NCI-H1092 (cell line): ENCODE measurements around the gene PCDHGA5.
"Not testable (repeated sequence)": the region's sequence is repeated elsewhere in the genome, so short reads cannot be mapped to it uniquely, and the experiment has no call there.

Experiments
- DNase-seq: peaks from one replicate; lab custom pipeline; 2025; lab: John Stamatoyannopoulos, UW

The PCDHGA5 gene

DNA sequence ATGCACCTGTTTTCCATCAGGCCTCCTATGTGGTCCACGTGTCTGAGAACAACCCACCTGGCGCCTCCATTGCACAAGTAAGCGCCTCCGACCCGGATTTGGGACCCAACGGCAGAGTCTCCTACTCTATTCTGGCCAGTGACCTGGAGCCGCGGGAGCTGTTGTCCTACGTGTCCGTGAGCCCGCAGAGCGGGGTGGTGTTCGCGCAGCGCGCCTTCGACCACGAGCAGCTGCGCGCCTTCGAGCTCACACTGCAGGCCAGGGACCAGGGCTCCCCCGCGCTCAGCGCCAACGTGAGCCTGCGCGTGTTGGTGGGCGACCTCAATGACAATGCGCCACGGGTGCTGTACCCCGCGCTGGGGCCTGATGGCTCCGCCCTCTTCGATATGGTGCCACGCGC is 12.4 kb upstream of the PCDHGA5 start:
- DNase-seq = no peak

DNA sequence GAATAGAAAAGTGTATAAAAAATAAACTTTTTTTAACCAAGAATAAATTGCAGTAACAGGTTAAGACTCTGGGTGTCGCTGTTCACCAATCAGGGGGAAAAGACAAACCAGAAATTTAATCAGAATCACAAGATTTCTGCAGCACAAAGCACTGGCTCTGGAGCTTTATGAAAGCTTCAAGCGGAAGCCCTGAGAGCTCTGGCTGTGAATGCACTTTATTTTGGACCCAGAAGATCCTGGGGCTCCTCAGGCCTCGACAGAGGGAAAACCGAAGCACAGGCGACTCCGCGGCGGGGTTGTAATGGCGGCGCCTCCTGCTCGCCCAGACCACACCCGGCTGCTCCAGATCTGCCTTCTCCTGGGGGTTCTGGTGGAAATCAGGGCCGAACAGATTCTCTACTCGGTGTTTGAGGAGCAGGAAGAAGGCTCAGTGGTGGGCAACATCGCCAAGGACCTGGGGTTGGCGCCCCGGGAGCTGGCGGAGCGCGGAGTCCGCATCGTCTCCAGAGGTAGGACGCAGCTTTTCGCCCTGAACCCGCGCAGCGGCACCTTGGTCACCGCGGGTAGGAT is 9.0 kb upstream of the PCDHGA5 start, which contains the start of gene PCDHGA4:
Gene PCDHGA4 (plus strand): TSS at position 122 of the 570 bp plus-strand sequence. CDS start 87 bp downstream, at position 209.
- DNase-seq = no peak

DNA sequence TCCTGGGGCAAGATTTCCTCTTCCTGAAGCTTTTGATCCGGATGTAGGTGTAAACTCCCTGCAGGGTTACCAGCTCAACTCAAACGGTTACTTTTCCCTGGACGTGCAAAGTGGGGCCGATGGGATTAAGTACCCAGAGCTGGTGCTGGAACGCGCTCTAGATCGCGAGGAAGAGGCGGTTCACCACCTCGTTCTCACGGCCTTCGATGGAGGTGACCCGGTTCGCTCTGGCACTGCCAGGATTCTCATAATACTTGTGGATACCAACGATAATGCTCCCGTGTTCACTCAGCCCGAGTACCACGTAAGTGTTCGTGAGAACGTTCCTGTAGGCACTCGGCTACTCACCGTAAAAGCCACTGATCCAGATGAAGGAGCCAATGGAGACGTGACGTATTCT is 8.3 kb upstream of the PCDHGA5 start:
- no peak for DNase-seq

DNA sequence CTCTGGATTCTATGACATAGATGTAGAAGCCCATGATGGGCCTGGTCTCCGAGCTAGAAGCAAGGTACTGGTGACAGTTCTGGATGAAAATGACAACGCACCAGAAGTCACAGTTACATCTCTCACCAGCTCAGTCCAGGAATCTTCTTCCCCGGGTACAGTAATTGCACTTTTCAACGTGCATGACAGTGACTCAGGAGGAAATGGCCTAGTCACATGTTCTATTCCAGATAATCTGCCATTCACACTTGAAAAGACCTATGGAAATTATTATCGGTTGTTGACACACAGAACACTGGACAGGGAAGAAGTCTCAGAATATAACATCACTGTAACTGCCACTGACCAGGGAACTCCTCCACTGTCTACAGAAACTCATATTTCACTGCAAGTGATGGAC is 7.8 kb upstream of the PCDHGA5 start:
- DNase-seq = no peak

DNA sequence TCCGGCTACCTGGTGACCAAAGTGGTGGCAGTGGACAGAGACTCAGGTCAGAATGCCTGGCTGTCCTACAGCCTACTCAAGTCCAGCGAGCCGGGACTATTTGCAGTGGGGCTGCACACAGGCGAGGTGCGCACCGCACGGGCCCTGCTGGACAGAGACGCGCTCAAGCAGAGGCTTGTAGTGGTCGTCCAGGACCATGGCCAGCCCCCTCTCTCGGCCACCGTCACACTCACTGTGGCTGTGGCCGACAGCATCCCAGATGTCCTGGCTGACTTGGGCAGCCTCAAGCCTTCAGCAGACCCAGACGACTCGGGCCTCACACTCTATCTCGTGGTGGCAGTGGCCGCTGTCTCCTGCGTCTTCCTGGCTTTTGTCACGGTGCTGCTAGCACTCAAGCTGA is 7.0 kb upstream of the PCDHGA5 start:
- no peak for DNase-seq

DNA sequence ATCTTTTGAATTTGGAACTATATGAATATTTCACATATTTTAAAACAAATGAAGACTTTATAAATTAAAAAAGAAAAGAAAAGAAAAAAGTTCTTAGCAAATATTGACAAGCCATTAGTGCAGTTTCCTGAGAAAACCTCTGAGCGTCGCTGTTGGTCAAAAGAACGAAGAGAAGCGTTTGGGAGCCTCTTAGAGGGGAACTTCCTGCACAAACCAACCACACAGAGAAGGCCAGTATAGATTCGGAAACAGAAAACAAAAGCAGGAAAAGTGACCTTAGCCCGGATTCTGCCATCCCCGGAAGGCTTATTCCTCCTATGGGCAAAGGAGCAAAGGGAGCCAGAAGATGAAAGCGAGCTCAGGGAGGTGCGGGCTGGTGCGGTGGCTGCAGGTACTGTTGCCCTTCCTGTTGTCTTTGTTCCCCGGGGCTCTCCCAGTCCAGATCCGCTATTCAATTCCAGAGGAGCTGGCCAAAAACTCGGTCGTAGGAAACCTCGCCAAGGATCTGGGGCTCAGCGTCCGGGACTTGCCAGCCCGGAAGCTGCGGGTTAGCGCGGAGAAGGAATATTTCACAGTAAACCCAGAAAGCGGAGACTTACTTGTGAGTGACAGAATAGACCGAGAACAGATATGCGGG is 4.1 kb upstream of the PCDHGA5 start, which contains the start of gene PCDHGB2:
Gene PCDHGB2 (plus strand): TSS at position 205 of the 637 bp plus-strand sequence. CDS start 142 bp downstream, at position 347.
- no peak for DNase-seq

DNA sequence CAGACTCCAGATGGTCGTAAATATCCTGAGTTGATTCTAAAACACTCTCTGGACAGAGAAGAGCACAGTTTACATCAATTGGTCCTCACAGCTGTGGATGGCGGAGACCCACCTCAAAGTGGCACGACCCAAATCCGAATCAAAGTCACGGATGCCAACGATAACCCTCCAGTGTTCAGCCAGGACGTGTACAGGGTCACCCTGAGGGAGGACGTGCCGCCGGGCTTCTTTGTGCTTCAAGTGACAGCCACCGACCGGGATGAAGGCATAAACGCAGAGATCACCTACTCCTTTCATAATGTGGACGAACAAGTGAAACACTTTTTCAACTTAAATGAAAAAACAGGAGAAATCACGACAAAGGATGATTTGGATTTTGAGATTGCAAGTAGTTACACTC is 3.3 kb upstream of the PCDHGA5 start:
- no peak for DNase-seq

DNA sequence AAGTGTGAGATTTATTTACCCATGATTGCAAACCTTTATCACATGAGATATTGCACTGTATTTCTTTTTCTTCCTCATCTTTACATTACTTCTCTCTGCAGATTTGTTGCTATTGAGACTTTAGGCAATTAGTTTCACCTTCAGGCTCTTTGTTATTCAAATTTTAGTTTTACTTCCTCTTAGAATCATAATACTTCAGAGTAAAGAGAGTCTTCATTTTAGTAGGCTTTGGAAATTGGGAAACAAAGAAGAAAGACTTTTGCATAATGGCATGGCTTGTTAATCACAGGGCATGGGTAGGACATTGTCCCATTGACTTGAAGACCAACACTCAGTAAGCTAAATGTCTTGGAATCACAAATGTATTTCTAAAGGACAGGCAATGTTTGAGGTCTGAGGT is 1.2 kb upstream of the PCDHGA5 start:
- no peak for DNase-seq

DNA sequence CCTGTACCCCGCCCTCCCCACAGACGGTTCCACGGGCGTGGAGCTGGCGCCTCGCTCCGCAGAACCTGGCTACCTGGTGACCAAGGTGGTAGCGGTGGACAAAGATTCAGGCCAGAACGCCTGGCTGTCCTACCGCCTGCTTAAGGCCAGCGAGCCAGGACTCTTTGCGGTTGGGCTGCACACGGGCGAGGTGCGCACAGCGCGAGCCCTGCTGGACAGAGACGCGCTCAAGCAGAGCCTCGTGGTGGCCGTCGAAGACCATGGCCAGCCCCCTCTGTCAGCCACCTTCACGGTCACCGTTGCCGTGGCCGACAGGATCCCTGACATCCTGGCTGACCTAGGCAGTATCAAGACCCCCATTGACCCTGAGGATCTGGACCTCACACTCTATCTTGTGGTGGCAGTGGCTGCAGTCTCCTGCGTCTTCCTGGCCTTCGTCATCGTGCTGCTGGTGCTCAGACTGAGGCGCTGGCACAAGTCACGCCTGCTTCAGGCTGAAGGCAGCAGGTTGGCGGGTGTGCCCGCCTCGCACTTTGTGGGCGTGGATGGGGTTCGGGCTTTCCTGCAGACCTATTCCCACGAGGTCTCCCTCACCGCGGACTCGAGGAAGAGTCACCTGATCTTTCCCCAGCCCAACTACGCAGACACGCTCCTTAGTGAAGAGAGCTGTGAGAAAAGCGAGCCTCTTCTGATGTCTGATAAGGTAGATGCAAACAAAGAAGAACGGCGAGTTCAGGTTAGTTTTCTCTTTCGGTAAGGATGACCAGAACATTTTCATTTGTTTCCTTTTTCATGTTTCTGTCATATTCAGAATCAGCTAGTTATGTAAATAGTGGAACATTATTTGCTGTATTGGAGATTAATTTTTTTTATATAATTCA is 2.3 kb downstream of the PCDHGA5 start:
- no peak for DNase-seq

DNA sequence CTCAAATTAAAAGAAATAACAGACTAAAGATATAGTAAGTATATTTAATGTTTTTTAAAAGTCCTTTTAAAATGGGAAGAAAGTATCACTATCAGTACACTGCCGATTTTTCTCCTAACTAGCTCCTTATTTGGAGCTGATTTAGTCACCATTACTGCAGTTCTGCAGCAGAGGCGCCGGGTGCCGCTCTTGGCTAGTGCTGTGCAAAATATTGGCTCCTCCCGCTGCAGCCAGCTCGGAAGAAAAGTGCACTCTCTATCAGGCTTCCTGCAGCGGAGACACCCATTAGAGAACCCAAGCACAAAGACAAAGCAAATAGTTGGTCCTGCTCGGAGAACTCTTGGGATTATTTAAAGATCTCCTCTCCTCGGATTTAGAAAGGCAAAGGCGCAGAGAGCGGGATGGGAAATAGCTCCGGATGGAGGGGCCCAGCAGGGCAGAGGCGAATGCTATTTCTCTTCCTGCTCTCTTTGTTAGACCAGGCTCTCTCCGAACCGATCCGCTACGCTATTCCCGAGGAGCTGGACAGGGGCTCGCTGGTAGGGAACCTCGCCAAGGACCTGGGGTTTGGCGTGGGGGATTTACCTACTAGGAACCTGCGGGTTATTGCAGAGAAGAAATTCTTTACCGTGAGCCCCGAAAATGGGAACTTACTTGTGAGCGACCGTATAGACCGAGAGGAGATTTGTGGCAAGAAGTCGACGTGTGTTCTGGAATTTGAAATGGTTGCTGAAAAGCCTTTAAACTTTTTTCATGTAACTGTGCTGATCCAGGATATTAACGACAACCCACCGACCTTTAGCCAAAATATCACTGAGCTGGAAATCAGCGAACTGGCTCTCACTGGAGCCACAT is 6.3 kb downstream of the PCDHGA5 start, which contains the start of gene PCDHGB3:
Gene PCDHGB3 (plus strand): TSS at position 249 of the 855 bp plus-strand sequence. CDS start 153 bp downstream, at position 402.
- no peak for DNase-seq

DNA sequence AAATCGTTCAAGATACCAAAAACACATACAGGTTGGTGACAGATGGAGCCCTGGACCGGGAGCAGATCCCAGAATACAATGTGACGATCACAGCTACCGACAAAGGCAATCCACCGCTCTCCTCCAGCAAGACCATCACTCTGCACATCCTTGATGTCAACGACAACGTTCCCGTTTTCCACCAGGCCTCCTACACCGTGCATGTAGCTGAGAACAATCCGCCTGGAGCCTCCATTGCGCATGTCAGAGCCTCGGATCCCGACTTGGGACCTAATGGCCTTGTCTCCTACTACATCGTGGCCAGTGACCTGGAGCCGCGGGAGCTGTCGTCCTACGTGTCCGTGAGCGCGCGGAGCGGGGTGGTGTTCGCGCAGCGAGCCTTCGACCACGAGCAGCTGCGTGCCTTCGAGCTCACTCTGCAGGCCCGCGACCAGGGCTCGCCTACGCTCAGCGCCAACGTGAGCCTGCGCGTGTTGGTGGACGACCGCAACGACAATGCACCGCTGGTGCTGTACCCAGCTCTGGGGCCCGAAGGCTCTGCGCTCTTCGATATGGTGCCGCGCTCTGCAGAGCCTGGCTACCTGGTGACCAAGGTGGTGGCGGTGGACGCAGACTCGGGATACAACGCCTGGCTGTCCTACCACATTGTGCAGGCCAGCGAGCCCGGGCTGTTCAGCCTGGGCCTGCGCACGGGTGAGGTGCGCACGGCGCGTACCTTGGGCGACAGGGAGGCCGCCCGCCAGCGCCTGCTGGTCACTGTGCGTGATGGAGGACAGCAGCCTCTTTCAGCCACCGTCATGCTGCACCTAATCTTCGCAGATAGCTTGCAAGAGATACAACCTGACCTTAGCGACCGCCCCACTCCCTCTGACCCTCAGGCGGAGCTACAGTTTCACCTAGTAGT is 7.9 kb downstream of the PCDHGA5 start:
- no peak for DNase-seq

DNA sequence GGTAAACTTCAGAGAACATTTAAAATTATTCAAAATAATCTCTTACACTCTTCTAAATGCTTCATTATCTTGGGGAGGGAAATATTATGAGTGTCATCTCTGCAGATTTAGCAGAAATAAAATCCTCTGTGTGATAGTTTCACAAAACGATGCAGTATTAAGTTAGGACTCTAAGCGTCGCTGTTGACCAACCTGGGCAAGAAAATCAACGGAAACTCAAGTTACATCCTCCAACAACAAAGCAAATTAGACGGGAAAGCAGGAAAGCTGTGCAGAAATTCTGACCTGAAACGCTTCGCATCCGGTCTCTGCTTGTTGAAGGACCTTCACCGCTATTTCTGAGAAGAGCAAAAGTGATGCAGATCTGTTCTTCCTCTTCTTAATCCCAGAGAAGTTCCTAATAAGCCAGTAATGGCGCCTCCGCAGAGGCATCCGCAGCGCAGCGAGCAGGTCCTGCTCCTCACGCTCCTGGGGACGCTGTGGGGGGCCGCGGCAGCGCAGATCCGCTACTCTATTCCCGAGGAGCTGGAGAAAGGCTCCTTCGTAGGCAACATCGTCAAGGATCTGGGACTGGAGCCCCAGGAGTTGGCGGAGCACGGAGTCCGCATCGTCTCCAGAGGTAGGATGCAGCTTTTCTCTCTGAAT is 9.8 kb downstream of the PCDHGA5 start, which contains the start of gene PCDHGA6:
Gene PCDHGA6 (plus strand): TSS at position 219 of the 645 bp plus-strand sequence. CDS start 193 bp downstream, at position 412.
- no peak for DNase-seq

DNA sequence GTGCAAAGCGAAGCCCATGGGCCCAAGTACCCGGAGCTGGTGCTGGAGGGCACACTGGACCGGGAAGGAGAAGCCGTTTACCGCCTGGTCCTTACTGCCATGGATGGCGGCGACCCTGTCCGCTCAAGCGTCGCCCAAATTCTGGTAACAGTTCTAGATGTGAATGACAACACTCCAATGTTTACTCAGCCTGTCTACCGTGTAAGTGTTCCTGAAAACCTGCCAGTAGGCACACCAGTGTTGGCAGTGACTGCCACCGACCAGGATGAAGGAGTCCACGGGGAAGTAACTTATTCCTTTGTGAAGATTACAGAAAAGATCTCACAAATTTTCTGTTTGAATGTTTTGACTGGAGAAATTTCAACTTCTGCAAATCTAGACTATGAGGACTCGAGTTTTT is 10.7 kb downstream of the PCDHGA5 start:
- DNase-seq = no peak

DNA sequence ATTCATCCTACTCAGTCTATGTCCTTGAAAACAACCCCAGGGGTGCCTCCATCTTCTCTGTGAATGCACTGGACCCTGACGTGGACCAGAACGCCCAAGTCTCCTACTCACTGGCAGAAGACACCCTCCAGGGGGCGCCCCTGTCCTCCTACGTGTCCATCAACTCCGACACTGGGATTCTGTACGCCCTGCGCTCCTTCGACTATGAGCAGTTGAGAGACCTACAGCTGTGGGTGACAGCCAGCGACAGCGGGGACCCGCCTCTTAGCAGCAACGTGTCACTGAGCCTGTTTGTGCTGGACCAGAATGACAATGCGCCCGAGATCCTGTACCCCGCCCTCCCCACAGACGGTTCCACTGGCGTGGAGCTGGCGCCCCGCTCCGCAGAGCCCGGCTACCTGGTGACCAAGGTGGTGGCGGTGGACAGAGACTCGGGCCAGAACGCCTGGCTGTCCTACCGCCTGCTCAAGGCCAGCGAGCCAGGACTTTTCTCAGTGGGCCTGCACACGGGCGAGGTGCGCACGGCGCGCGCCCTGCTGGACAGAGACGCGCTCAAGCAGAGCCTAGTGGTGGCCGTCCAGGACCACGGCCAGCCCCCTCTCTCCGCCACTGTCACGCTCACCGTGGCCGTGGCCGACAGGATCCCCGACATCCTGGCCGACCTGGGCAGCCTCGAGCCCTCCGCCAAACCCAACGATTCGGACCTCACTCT is 11.6 kb downstream of the PCDHGA5 start:
- DNase-seq = not testable (repeated sequence)

DNA sequence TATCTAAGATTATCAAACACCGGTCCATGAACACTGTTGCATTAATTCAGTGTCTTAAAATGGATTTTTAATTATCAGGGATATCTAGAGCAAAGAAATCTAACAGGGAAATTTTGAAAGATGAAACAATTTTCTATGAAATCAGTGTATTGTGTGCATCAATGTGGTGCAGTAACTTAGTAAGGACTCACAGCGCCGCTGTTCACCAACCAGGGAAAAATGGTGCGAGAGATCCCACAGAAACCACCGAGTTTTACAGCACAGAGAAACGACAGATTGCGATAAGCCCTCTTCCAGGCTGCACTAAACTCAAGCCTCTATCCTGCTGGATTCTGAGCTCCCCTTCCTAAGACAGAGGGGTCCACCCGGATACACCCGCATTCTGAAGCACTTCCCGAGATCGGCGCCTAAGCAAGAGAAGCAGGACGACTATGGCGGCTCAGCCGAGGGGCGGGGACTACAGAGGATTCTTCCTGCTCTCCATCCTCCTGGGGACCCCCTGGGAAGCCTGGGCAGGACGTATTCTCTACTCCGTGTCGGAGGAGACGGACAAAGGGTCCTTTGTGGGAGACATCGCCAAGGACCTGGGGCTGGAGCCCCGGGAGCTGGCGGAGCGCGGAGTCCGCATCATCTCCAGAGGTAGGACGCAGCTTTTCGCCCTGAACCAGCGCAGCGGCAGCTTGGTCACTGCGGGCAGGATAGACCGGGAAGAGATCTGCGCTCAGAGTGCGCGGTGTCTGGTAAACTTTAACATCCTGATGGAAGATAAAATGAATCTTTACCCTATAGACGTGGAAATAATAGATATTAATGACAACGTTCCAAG is 18.7 kb downstream of the PCDHGA5 start, which contains the start of gene PCDHGA7:
Gene PCDHGA7 (plus strand): TSS at position 274 of the 826 bp plus-strand sequence. CDS start 158 bp downstream, at position 432.
- no peak for DNase-seq

DNA sequence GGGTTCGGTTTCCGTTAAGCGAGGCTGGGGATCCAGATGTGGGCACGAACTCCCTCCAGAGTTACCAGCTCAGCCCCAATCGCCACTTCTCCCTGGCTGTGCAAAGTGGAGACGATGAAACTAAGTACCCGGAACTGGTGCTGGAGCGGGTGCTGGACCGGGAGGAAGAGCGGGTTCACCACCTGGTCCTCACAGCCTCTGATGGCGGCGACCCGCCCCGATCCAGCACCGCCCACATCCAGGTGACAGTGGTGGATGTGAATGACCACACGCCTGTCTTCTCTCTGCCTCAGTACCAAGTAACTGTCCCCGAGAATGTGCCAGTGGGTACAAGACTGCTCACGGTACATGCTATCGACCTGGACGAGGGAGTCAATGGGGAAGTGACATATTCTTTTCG is 19.4 kb downstream of the PCDHGA5 start:
- no peak for DNase-seq

DNA sequence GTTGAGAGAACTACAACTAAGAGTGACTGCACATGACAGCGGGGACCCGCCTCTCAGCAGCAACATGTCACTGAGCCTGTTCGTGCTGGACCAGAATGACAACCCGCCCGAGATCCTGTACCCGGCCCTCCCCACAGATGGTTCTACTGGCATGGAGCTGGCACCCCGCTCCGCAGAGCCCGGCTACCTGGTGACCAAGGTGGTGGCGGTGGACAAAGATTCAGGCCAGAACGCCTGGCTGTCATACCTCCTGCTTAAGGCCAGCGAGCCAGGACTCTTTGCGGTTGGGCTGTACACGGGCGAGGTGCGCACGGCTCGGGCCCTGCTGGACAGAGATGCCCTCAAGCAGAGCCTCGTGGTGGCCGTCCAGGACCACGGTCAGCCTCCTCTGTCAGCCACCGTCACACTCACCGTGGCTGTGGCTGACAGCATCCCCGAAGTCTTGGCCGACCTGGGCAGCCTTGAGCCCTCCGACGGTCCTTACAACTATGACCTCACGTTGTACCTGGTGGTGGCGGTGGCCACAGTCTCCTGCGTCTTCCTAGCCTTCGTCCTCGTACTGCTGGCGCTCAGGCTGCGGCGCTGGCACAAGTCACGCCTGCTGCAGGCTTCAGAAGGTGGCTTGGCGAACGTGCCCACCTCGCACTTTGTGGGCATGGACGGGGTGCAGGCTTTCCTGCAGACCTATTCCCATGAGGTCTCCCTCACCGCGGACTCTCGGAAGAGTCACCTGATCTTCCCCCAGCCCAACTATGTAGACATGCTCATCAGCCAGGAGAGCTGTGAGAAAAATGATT is 20.7 kb downstream of the PCDHGA5 start:
- DNase-seq = no peak
